Measurements from ENCODE around the gene TIRAP.
"Not testable (repeated sequence)": the region's sequence is repeated elsewhere in the genome, so short reads cannot be mapped to it uniquely, and the experiment has no call there.

The TIRAP gene

GRCh38 chr11:126290887-126291286 lies 8.0 kb downstream of the TIRAP start:
- no peak for DNase-seq

DNA sequence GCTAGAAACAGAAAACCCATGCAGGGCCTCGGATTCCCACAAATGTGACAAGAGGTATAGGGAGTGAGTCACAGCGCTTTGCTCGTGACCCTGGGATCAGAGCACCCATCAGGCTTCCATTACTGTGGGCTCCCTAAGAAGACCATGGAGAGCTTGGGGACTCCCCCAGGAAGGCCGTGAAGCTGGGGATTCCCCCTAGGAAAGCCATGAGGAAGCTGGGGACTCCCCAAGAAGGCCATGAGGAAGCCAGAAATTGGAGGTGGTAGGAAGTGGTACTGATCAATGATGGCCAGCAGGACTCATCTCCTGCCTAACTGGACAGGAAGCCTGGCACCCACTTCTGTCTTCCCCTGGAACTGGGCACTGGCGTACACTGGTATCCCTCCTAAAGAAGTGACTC lies 10.8 kb downstream of the TIRAP start:
- DNase-seq = no peak

- no peak for DNase-seq
Observed at GRCh38 chr11:126297004-126297403, 14.1 kb downstream of the TIRAP start.

DNA sequence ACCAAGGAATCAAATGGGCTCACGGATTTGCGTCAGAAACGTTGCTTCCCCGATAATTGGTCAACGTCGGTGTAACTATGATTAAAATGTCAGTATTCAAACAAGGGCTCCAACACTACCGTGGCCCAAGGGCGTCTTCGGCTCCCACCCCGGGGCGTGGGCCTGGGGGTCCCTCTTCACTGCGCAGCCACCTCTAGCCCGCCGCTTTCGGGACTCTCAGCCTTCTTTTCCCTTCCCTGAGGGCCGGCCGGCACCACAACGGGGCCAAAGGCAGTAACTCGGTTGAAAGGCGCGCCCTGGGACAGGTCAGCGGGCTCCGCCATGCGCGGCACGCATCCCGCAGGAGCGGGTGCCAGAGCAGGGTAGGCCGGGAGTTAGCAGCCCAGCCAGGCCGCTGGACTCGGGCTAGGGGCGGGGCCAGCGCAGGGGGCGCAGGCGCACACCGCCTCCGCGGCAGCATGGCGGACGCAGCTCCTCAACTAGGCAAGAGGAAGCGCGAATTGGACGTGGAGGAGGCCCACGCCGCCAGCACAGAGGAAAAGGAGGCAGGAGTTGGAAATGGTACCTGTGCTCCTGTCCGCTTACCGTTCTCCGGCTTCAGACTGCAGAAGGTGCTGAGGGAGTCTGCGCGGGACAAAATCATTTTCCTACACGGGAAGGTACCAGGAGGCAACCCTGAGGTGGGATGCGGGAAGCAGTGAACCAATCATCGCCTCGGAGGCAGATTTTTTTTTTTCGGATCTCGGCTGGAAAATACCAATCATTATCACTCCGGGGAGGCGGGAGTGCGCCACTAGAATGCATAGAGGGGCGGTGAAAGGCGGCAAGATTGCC lies 20.9 kb downstream of the TIRAP start, which contains the start of gene DCPS:
DCPS (plus strand) TSS at position 438 of the 834 bp plus-strand sequence; CDS start at position 459, 21 bp downstream.
- peak; percentile 77 for DNase-seq

DNA sequence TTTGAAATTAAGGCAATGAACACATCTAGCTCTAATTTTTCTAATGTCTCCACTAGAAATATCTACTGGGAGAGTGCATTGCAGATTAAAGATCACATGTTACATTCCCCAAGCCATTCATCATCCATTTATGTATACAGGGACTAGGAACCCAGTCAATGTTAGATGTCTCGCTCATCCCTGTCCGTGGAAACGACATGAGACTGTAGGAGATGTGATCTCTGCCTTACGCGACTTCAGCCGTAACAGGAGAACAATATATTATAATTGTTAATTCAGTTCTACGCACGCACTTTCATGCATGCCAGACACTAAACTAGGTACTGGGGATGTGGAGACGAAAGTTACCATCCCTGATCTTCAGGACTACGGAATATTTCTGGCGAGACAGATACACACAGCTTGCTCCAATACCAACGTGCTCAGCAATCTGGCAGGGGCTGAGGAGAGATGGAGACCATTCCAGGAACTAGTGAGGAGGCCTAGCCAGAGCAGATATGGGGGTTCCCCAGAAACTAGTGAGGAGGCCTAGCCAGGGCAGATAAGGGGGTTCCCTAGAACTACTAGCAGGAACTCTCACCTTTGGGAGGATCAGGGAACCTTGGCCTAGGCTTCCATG lies 21.7 kb downstream of the TIRAP start:
- DNase-seq = no peak

GRCh38 chr11:126305699-126306098 lies 22.8 kb downstream of the TIRAP start:
- DNase-seq = no peak

GRCh38 chr11:126307706-126308105 lies 24.8 kb downstream of the TIRAP start:
- no peak for DNase-seq

DNA sequence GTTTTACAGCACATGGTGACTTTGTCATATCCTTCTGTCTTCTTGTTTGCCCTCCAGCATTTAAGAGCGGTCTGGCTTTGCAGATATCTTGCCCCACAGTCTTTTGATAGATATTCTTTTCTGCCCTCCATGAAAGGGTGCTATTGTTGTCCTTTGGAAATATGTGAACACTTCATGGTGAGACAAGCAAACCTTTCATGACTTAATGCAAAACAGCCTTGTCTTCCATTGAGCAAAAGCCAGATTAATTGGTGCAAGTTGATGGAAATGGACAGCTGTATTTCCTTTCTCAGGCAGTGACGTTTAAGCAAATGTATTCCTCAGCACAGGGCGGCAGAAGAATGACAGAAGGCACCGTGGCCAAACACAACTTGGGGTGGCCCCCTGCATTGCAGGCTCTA lies 25.4 kb downstream of the TIRAP start:
- DNase-seq = no peak

GRCh38 chr11:126308771-126309170 lies 25.9 kb downstream of the TIRAP start:
- not testable (repeated sequence) for DNase-seq

DNA sequence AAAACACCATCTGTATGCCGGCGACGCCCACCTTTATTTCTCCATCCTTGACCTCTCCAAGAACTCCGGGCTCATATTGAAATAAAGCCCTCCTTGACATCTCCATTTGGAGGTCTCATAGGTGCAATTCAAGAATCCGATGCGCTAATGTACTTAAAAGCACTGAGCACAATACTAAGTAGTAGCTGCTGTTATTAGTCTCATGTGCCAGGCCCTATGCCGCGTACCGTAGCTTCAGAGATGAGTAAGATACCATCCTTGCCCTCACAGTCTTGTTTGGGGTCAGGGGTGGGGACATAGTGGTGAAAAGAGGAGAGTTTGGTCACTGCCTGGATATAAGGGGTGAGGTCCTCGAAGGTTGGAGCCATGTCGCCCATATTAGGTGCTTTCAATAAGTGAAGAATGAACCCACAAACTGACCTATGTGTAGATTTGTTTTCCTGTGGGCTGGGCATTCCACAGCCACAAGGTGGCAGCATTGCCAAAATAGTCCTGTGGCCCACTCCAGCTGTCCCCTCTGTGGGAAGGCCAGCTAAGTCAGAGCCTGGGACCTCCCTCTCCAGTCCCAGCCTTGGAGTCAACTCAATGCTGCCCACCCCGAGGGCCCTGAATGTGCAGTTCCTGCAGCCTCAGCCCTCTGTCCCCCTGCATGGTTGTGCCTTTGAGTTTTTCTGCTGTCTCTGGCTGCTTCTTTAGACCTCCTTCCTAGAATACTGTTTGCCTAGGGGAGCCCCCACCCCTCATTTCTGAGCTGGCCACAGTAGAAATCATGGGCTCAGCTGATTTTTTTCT lies 27.5 kb downstream of the TIRAP start:
- peak; percentile 47 for DNase-seq

- DNase-seq = no peak
Observed at GRCh38 chr11:126310992-126311310, 28.1 kb downstream of the TIRAP start.

- no peak for DNase-seq
Observed at GRCh38 chr11:126311401-126312291, 28.8 kb downstream of the TIRAP start.

DNA sequence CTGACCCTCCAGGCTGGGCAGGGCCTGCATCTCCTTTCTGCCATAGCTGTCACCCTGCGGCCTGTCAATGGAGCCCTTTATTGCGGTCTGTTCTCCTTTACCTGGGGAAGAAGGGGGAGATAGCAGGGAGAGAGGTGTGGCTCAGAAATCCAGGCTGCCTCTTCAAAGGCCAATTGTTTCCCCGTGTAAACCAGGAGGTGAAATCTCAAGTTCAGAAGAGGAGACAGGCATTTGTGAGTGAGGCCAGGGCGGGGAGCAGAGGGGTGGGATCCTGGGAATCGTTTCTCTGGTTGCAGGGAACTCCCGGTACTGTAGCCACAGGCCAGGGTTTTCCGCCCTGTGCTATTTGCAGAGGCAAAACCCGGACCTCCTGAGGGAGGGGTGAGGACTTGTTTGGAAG lies 30.1 kb downstream of the TIRAP start:
- DNase-seq = no peak

GRCh38 chr11:126313826-126314225 lies 30.9 kb downstream of the TIRAP start:
- no peak for DNase-seq

DNA sequence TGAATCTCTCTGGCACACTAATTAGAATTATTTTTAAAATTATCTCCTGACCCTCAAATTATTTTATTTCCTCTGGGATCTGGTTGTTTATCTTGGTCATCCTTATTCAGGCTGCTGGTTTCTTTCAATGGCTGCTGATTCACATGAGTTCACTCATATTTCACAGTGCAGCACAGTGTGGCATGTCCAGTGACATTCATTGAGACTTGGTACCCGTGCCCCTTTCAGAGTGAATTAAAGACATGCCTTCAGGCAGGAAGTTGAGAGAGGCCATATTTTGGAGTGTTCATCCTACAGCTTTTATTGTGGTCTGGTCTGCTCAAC lies 34.5 kb downstream of the TIRAP start:
- DNase-seq = no peak

GRCh38 chr11:126317756-126318573 lies 35.1 kb downstream of the TIRAP start:
- DNase-seq = no peak

DNA sequence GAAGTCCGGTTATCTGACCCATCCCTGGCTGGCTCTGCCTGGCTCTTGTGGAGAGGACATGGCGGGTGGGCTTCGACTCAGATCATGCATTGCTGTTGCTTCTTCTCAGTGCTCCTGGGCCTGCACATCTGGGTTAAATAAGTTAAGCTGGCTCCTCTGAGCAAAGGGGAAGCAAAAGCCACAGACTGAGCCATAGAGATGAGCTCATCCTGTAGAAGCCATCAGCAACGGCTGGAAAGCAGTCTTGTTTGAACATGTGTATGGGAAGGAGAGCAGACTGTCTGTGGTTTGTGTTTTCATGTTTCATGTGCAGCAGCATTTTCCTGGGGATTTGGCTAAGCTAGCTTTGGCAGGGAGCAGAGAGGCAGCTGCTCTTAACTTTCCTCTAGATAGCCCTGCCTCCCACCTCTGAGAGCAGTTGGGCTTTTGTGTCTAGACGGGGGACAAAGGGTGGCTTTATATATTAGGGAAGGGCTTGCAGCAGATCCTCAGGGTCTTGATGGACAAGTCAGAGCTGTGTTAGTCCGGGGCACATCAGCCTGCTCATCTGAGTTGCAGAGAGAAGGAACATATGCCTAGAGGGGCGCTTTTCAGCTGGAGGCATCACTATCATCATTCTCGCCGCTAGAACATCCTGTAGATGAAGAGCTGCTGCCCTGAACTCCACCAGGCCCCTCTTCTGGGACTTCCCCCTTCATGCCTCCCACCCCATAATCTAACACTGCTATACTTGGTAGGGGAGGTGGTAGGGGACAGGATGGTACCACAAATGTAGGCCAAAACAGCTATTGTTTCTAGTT lies 35.9 kb downstream of the TIRAP start:
- no peak for DNase-seq

DNA sequence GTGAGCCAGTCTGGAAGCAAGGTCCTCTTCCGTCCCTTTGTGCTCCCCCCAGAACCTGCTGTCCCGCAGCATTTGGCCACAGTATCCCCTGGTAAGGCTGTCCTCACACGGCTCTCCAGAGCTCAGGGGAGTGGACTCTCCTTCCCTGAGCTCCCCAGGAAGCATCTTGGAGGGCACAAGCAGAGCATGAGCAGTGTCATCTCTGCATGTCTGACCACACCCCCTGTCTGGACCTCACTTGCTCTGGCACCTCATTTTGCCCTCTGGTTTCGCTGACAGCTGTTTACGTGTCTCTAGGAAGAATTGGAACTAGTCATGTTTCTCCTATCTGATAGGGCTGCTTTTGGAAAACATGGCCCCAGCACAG lies 36.5 kb downstream of the TIRAP start:
- no peak for DNase-seq

DNA sequence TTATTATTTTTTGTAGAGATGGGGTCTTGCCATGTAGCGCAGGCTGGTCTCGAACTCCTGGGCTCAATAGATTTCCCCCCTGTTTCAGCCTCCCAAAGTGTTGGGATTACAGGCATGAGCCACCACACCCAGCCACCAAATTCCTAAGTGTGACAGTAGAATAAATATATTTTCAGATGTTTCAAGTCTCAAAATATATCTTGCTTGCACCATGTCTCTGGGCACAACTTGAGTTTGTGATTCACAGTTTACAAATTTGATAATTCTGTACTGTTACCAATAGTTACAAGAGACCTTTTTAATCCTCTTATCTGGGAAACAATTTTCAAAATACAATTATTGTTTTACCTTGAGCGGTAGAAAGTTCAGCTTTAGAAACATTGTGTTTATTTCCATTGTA lies 40.1 kb downstream of the TIRAP start:
- no peak for DNase-seq

DNA sequence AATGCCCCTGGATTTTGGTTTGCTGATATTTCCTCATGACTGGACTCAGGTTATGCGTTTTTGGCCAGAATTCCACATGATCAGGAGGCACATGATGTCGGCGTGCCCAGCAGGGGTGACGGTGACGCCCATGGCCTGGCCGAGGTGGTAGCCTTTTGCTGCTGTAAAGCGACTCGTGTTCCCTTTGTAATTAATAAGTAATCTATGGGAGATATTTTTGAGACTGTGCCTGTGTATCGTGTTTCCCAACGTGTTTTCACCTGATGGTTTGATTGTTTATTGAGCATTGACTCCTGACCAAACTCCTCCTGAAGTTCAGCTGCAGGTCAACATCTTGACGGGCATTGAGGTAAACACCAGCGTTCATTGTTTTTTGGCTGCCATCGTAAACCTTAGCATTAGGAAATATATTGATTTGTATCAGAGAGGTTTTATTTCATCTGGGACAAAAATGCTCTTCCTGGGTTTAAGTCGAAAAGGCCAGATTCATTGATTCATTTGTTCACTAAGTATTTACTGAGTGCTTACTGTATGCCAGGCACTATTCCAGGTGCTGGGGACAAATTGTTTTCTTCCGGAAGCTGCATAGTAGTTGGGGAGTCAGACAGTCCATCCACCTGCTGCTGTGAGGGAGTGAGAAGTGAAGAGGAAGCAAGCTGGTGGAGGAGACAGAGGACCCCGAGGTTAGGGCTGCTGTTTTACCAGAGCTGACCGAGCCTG lies 44.5 kb downstream of the TIRAP start:
- no peak for DNase-seq

DNA sequence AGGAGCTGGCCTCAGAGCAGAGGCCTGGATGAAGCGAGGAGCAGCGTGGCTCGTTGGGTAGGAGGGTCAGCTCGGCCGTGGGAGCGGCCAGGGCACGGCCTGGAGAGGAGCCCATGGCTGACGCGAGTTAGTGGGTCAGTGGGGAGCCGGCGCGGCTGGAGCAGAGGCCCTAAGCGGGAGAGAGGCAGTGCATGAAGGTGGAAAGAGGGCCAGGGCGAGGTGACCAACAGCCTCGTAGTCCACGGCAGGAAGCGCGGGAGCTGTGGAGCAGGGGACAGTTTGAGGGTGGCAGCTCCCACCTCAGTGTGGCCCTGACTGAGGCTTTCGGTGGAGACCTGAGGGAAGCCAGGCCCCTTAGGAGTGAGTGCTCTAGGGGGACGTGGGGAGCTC lies 45.1 kb downstream of the TIRAP start:
- DNase-seq = no peak

Measured in NCI-H510A (cell line).